Measurements from ENCODE around the gene ZC3H12A.

Gene ZC3H12A

DNA sequence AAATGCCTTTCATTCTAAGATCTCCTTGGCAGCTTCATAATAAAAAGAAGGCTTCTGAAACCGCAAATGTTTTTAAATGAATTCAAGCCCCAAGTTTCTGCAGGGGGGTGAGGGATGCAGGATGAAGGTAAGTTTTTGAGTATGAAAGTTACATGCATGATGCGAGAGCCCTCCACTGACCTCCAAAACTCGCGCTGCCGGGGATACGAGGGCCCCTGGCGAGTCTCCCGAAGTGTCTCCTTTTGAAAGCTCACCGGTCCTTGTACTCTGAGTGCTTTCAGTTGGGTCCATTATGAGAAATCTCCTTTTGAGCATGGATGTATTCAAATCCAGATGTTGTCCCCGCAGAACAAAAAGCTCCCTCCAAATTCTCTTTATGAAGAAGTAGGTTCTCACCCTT, 18.9 kb upstream of the ZC3H12A start:
- no peak for DNase-seq (ENCODE audit: low read depth)

- no peak for DNase-seq (ENCODE audit: low read depth)
Measured at GRCh38 chr1:37456614-37457013, 17.8 kb upstream of the ZC3H12A start.

DNA sequence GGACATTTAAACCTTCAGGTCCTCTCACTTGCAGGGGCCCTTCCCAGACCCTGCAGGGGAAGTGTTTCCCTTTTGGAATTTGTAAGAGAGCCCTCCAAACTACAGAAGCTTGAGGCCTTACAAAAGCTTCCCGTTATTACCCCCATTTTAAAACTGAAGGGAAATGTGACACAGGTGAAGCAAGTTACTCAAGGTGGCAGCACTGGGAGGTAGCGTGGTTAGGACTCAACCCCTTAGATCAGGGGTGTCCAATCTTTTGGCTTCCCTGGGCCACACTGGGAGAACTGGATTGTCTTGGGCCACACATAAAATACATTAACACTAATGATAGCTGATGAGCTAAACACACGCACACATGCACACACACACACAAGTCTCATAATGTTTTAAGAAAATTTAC, 15.8 kb upstream of the ZC3H12A start:
- no peak for DNase-seq (ENCODE audit: low read depth)

GRCh38 chr1:37461698-37462436, 12.5 kb upstream of the ZC3H12A start:
- DNase-seq (ENCODE audit: low read depth): no peak

- DNase-seq (ENCODE audit: low read depth): no peak
Measured at GRCh38 chr1:37464443-37464842, 9.9 kb upstream of the ZC3H12A start.

DNA sequence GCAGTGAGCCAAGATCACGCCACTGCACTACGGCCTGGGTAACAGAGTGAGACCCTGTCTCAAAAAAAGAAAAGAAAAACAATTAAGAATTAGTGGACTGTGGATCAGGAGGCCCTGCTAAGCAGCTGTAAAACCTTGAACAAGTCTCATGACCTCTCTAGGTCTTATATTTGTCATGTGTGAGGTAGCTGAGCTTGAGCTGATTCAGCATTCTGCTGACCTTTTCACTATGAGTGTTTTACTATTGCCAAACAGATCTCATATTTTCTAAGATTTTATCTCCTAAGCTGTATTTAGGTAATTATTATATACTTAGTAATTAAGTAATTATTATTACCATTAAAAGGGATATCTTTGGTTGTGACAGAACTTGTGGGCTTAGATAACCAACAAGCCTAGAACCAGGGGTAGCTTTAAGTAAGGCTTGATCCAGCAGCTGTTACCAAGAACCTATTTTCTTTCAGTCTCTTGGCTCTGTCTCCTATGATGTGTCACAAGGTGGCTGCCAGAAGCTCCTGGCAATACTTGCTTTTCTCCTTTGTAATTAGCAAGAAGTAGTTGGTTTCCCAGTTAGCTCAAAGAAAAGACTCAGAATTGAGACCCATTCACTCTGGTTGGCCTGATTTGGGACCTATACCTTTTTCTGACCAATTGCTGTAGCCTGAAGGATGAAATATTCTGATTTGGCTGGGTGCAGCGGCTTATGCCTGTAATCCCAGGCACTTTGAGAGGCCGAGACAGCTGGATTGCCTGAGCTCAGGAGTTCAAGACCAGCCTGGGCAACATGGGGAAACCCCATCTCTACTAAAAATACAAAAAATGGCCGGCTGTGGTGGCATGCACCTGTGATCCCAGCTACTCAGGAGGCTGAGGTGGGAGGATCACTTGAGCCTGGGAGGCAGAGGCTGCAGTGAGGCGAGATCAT, 8.5 kb upstream of the ZC3H12A start:
- no peak for DNase-seq (ENCODE audit: low read depth)

GRCh38 chr1:37468037-37468436, 6.3 kb upstream of the ZC3H12A start:
- DNase-seq (ENCODE audit: low read depth): no peak

DNA sequence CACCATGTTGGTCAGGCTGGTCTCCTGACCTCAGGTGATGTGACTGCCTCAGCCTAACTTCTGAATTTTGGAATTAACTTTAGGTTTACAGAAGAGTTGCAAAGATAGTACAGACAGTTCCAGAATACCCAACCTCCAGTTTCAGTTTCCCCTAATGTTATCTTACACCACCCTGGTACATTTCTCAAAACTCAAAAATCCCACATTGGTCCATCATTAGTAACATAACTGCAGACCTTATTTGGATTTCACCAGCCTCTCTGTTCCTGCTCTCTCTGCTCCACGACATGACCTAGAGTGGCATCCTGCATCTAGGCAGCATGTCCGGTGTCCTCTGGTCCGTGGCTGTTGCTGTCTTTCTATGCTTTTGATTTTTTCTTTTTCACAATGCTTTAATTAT, 5.0 kb upstream of the ZC3H12A start:
- DNase-seq (ENCODE audit: low read depth): no peak

DNA sequence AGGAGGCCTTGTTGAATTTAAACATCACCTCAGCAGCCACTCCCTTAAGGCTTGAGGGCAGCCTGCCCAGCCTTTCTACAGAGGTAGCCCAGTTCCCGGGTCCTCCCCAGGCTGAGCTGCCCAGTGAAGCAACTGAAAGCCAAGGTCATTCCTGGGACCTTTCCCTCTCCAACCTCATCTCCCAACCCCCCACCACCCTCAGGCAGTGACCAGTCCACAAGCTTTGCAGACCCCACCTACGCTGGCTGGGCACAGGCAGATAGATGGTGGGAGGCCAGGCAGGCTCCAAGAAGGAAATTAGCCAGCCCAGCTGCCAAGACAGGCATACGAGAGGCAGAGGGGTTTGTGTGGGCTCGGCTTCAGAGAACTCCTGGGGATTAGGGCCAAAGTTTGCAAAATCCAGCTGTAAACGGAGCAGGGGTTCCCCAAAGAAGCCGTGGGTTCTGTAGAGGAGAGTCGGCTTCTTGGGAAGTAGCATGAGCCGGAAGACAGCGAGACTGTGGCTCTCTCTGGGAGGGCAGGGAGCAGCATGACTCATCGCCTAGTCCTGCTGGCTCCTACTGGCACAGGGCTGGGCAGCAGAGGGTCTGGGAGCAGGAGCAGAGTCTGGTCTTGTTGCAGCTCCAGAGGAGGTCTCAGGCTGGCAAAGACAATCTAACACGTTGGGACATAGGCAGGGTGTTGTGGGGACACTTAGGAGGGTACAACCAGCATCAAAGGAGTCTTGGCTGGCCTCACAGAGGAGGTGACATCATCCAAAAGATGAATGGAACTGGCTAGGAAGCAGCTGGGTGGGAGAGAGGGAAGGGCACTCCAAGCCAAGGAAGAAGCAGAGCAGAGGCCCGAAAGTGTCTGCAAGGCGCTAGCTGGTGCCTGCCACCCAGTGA, 2.8 kb upstream of the ZC3H12A start:
- no peak for DNase-seq (ENCODE audit: low read depth)

- no peak for DNase-seq (ENCODE audit: low read depth)
Measured at GRCh38 chr1:37472281-37472680, 2.1 kb upstream of the ZC3H12A start.

- DNase-seq (ENCODE audit: low read depth): no peak
Measured at GRCh38 chr1:37472994-37473393, 1.4 kb upstream of the ZC3H12A start.

GRCh38 chr1:37473431-37474045, 842 bp upstream of the ZC3H12A start:
- no peak for DNase-seq (ENCODE audit: low read depth)

DNA sequence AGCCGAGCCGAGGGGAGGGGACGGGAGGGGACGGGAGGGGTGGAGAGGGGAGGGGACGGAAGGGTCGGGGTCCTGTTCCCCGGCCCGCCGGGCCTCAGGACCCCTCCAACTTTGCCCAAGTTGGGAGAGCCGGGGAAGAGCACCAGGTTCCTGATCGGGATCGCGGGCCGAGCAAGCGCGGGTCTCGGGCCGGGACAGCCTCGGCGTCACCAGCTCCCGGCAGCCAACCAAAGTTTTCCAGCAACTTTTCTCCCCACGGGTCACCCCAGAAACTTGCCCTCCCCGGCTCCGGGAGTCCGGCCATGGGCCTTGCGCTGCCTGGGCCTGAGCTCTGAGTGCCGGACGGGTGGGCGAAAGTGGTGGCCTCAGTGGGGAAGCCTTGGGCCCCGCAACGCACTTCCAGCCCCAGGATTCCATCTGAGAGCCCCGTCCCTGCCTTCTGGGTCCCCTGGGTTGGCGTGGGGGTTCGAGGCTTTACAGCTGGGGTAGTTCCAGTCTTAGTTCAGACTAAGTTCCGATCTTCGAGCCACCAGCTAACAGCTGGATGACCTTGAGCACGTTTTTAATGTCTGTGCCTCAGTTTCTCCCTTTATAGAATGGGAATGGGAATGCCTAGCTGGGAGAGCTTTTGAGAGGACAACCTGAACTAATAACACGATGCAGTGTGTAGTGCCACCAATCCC, 458 bp downstream of the ZC3H12A start:
- DNase-seq (ENCODE audit: low read depth): no peak

DNA sequence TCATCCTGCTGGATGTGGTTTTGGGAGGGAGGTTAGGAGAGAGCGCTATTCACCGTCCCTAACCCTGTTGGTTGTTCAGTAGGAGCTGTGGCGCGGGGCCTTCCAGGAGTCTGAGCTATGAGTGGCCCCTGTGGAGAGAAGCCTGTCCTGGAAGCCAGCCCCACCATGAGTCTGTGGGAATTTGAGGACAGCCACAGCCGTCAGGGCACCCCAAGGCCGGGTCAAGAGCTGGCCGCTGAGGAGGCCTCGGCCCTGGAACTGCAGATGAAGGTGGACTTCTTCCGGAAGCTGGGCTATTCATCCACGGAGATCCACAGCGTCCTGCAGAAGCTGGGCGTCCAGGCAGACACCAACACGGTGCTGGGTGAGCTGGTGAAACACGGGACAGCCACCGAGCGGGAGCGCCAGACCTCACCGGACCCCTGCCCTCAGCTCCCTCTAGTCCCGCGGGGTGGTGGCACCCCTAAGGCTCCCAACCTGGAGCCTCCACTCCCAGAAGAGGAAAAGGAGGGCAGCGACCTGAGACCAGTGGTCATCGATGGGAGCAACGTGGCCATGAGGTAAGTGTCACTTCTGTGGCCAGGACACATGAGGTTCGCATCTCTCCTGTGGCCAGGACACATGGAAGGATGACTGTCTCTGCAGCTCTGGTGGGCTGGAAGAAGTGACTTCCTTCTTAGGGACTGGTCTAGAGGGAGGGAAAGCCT, 1.2 kb downstream of the ZC3H12A start:
- no peak for DNase-seq (ENCODE audit: low read depth)

- no peak for DNase-seq (ENCODE audit: low read depth)
Measured at GRCh38 chr1:37476087-37476452, 1.7 kb downstream of the ZC3H12A start.

DNA sequence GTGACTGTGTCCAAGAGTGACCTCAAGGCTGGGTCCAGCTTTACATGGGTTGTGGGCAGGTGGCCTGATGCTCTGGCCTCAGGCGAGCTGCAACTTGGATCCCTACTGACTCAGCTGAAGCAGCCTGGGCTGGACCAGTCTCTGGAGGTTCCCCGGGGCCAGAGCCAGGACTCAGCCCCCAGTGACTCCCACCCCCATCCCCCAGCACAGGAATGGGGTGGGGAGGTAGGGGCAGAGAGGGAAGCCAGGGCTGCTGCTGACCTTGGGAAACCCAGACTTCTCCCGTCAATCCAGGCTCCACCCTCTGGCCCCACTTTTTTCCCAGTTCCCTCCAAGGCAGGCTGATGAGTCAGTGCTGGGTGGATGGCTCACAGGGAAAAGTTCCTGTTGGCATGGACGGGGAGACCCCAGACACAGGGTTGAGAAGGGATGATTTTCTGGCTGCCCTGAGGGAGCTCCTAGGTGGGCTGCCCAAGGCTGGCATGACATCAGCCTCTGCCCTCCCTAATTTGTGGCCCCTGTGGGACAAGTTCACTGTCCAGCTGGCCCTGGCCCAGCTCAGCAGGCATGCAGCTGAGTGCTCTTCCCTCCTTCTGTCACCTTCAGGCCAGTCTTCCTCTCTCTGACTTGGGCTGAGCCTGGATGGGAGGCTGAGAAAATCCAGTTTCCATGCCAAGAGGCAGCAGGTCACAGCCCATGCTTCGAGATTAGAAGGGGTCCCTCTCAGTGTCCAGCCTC, 2.2 kb downstream of the ZC3H12A start:
- no peak for DNase-seq (ENCODE audit: low read depth)

- peak; percentile 69 for DNase-seq (ENCODE audit: low read depth)
Measured at GRCh38 chr1:37477198-37477931, 3.0 kb downstream of the ZC3H12A start.

DNA sequence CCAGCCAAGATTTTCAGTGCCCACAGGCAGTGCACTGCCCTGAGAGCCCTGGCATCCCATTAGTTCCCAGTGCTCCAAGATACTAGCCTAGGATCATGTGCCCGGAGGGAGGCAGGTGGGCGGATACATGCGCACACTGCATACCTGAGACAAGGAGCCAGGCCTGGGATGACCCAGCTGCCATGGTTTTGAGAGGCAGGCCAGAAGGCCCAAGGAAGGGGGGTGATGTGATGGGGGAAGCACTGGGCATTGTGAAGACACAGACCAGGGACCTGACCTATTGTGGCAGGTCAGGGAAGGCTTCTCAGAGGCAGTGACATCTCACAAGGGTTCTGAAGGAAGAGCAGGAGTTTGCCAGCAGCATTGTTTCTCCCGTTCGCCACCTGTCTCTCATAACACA, 3.6 kb downstream of the ZC3H12A start:
- DNase-seq (ENCODE audit: low read depth): no peak

DNA sequence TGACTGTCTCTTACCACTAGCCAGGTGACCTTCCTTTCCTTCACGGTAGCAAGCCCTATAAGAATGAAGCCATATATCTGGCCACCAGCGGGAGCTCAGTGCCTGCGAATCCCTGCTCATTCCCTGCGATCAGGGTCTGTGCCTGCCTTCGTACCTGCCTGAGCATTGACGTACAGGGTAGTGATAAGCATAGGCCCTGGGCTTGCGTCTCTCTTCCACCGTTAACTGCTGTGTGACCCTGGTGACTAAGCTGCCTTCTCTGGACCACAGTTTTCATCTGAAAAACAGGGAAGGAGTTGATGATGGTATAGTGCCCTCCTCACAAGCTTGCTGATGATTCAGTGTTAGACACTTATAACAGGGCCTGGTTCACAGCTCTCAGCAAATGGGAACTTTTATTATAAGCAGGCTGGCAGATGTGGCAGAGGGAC, 4.1 kb downstream of the ZC3H12A start:
- no peak for DNase-seq (ENCODE audit: low read depth)
